Measurements from ENCODE around the gene ANKRD30A.

DNA sequence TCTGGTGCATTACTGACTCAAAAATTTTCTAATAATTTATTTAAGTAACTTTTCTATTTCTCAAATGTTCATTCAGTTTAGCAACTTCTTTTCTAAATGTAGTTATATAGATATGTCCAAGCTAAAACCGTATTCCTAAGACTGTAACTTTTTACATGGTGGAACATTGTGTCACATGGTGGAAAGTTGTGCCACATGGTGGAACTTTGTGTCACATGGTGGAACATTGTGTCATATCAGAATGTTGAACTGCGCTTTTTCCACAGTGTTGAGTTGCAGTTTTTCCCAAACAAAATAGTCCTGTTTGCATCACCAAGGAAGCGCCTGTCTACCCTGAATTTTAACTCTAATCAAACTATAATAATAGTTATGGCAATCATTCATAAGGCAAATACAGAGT is 109.3 kb downstream of the ANKRD30A start:
- TF ChIP-seq, protein P1, sequence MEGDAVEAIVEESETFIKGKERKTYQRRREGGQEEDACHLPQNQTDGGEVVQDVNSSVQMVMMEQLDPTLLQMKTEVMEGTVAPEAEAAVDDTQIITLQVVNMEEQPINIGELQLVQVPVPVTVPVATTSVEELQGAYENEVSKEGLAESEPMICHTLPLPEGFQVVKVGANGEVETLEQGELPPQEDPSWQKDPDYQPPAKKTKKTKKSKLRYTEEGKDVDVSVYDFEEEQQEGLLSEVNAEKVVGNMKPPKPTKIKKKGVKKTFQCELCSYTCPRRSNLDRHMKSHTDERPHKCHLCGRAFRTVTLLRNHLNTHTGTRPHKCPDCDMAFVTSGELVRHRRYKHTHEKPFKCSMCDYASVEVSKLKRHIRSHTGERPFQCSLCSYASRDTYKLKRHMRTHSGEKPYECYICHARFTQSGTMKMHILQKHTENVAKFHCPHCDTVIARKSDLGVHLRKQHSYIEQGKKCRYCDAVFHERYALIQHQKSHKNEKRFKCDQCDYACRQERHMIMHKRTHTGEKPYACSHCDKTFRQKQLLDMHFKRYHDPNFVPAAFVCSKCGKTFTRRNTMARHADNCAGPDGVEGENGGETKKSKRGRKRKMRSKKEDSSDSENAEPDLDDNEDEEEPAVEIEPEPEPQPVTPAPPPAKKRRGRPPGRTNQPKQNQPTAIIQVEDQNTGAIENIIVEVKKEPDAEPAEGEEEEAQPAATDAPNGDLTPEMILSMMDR (IDR thresholded peaks at IDR 0.05), result no peak
- TF ChIP-seq POLR2A (IDR thresholded peaks at IDR 0.05) (no peak), POLR2AphosphoS5 (IDR thresholded peaks at IDR 0.05; ENCODE audit: insufficient read depth in 1 of 2, low read depth in 1 of 2) (no peak)

All from vagina (tissue), 2 donors.